Right kidney (tissue), 1 donor: ENCODE data around the gene SLC12A2.

ENCODE experiments used
- DNase-seq: peaks from one replicate; pipeline ENCODE4 v3.0.0-alpha.2; 2016

SLC12A2 gene

DNA sequence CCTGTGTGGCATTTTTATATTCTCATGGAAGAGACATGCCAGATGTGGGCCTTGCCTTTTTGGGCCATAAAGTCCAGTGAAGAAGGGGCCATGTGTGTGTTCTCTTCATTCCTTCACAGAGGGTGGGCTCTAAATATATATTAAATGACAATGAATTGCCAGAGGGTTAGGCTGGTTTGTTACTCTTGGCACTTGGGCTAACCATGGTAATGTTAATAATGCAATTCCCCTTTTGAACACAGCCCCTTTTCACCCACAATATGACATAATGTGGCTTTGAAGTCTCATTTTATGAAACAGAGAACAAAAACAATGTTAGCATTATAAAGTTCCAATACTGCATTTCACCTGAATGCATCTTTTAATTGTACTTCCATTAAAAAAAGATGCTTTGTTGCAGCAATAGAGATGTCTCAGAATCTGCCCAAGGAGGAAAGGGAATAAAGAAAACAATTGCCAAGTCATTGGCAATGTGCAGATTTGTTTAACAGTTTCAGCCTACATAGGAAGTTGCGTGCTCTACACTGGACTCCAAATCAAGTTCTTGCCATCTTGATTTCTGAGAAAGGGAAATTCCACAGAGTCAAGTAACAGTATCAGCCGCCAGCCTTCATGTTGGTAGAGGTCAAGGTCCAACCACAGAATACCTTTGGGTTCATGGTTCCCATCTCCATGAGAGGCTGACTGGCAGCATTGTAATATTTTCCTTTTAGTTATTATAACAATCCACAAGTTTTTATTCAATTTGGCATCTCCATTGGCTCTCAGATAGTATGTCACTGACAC, 141.9 kb downstream of the SLC12A2 start:
- DNase-seq: no peak

- no peak for DNase-seq
Measured at GRCh38 chr5:128228008-128228407, 144.4 kb downstream of the SLC12A2 start.

GRCh38 chr5:128228521-128228920, 145.0 kb downstream of the SLC12A2 start:
- no peak for DNase-seq

DNA sequence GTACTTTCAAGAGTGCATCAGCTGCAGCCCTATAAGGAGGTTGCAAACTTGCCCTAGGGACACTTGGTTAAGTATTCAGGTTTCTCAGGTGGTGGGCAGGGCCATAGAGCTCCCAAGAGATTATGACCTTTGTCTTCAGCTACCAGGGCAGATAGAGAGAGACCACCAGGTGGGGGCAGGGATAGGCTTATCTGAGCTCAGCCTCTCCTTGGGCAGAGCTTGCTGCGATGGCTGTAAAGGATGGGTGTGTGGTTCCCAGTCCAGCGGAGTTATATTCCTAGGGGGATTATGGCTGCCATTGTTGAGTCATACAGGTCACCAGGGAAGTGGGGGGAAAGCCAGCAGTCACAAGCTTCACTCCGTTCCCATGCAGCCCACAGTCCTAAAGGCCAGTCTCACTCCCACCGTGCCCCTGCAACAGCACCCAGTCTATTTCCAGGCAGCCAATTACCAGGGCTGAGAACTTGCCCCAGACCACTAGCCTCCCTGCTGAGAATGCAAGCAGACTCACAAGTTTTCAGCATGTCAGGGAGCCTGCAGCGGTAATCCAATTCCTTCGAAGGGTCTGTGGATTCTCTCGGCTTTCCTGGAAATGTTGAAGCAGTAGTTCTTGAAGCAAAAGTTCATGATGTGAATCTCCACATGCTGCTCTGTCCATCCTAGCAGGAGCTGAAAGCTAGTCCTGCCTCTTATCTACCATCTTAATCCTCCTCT, 151.5 kb downstream of the SLC12A2 start:
- no peak for DNase-seq

- no peak for DNase-seq
Measured at GRCh38 chr5:128236334-128236733, 152.8 kb downstream of the SLC12A2 start.

GRCh38 chr5:128237000-128237399, 153.4 kb downstream of the SLC12A2 start:
- DNase-seq: no peak

DNA sequence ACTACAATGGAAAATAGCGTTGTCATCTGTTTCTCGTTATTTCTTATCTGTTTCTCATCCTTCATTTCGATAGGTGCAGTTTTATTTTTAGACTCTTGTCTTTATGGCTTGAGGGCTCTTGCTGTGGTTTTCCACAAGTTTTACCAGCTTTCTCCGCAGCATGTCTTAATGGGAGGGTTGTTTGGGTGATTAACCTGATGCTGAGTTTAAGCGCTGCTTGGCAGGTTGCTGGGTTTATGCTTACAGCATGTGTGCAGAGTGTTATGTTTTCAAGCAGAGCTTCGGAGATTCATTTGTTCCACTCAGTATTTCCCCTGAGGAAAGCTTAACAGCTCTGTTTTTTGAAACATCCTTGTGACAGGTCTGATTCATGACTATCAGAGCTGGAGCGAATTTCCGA, 154.0 kb downstream of the SLC12A2 start:
- DNase-seq: no peak
